ENCODE data around the gene OR2A42.
"Not testable (repeated sequence)": the region's sequence is repeated elsewhere in the genome, so short reads cannot be mapped to it uniquely, and the experiment has no call there.

- TF ChIP-seq CTCF (IDR thresholded peaks at IDR 0.05; ENCODE audit: insufficient read depth, low read depth, low read length); EZH2 (IDR thresholded peaks at IDR 0.05; ENCODE audit: insufficient read depth, low read length): not testable (repeated sequence)
Observed at GRCh38 chr7:144194453-144194852, 45.0 kb downstream of the OR2A42 start.

Data from astrocyte (in vitro differentiated cells and primary cell).